HG02938 (cell line): ENCODE results near the gene OR2L13.
"Not testable (repeated sequence)": the region's sequence is repeated elsewhere in the genome, so short reads cannot be mapped to it uniquely, and the experiment has no call there.

Experiments
- ATAC-seq: cut with Tn5 transposase; IDR thresholded peaks from one replicate; pipeline ENCODE4 v1.9.1; 2021; ENCODE audit warnings: mild to moderate bottlenecking, moderate library complexity; ENCODE audit not compliant: unreplicated experiment

Gene OR2L13

GRCh38 chr1:248094884-248095283 lies at the start of gene OR2L13:
TSS of gene OR2L13 (plus strand) at chr1:248095184. CDS start at chr1:248099376, 4,192 bp downstream.
- ATAC-seq, result no peak

GRCh38 chr1:248045209-248045608 lies 49.8 kb upstream of the OR2L13 start:
- ATAC-seq, result no peak

GRCh38 chr1:248046536-248046935 lies 48.4 kb upstream of the OR2L13 start, which contains the start of gene OR2L3:
TSS of gene OR2L3 (plus strand) at chr1:248046836. CDS start at chr1:248060682, 13,846 bp downstream.
- no peak for ATAC-seq

GRCh38 chr1:248047008-248047407 lies 48.0 kb upstream of the OR2L13 start:
- ATAC-seq, result no peak

GRCh38 chr1:248054671-248055070 lies 40.3 kb upstream of the OR2L13 start:
- ATAC-seq, result no peak

GRCh38 chr1:248055261-248055660 lies 39.7 kb upstream of the OR2L13 start:
- ATAC-seq, result no peak

GRCh38 chr1:248065071-248065470 lies 29.9 kb upstream of the OR2L13 start:
- ATAC-seq, result no peak

- no peak for ATAC-seq
These were observed 29.4 kb upstream of the OR2L13 start for GRCh38 chr1:248065604-248066003.

- not testable (repeated sequence) for ATAC-seq
These were observed 11.1 kb upstream of the OR2L13 start for GRCh38 chr1:248083864-248084263.

- no peak for ATAC-seq
These were observed 3.5 kb downstream of the OR2L13 start for GRCh38 chr1:248098529-248098928.

GRCh38 chr1:248102847-248103246 lies 7.9 kb downstream of the OR2L13 start:
- ATAC-seq, result no peak

- no peak for ATAC-seq
These were observed 16.2 kb downstream of the OR2L13 start for GRCh38 chr1:248111157-248111556.

GRCh38 chr1:248114890-248115289 lies 19.9 kb downstream of the OR2L13 start:
- ATAC-seq, result no peak

- no peak for ATAC-seq
These were observed 32.7 kb downstream of the OR2L13 start for GRCh38 chr1:248127653-248128052.

GRCh38 chr1:248136811-248137210 lies 41.8 kb downstream of the OR2L13 start:
- ATAC-seq, result no peak

GRCh38 chr1:248140846-248141245 lies 45.9 kb downstream of the OR2L13 start:
- ATAC-seq, result no peak

- no peak for ATAC-seq
These were observed 48.3 kb downstream of the OR2L13 start for GRCh38 chr1:248143311-248143710.

GRCh38 chr1:248144513-248145198 lies 49.7 kb downstream of the OR2L13 start, which contains the start of gene OR2M5:
TSS of gene OR2M5 (plus strand) at chr1:248145148. CDS start at chr1:248145148, 0 bp downstream.
- ATAC-seq, result no peak
